ENCODE data around the gene TMEM207.

DNA sequence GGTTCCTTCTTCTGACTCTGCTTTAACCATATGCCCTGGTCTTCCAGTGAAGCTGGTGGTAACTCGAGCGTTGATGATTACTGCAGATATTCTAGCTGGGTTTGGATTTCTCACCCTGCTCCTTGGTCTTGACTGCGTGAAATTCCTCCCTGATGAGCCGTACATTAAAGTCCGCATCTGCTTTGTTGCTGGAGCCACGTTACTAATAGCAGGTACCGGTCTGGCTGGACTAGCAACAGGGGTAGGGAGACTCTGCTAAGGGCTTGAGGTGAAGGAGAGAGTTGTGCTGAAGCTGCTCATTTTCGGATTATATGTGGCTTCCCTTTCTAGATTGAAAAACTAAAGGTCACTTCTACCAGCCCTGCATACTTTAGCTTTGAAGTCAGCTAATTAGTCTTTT is 45.0 kb downstream of the TMEM207 start:
- TF ChIP-seq, protein P1, sequence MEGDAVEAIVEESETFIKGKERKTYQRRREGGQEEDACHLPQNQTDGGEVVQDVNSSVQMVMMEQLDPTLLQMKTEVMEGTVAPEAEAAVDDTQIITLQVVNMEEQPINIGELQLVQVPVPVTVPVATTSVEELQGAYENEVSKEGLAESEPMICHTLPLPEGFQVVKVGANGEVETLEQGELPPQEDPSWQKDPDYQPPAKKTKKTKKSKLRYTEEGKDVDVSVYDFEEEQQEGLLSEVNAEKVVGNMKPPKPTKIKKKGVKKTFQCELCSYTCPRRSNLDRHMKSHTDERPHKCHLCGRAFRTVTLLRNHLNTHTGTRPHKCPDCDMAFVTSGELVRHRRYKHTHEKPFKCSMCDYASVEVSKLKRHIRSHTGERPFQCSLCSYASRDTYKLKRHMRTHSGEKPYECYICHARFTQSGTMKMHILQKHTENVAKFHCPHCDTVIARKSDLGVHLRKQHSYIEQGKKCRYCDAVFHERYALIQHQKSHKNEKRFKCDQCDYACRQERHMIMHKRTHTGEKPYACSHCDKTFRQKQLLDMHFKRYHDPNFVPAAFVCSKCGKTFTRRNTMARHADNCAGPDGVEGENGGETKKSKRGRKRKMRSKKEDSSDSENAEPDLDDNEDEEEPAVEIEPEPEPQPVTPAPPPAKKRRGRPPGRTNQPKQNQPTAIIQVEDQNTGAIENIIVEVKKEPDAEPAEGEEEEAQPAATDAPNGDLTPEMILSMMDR (IDR thresholded peaks at IDR 0.05; ENCODE audit: insufficient read depth, low read depth, low read length), result no peak
- no peak for TF ChIP-seq EZH2 (IDR thresholded peaks at IDR 0.05; ENCODE audit: insufficient read depth, low read length)

All from astrocyte (in vitro differentiated cells and primary cell).